GM19463 (cell line): ENCODE results near the gene SPATA13.
A peak's percentile ranks its signal among the peaks of the same experiment; 100 is the strongest.
"Not testable (repeated sequence)": the region's sequence is repeated elsewhere in the genome, so short reads cannot be mapped to it uniquely, and the experiment has no call there.

Source experiments
- ATAC-seq: cut with Tn5 transposase; IDR thresholded peaks from one replicate; pipeline ENCODE4 v1.9.1; 2021; ENCODE audit warnings: mild to moderate bottlenecking, moderate library complexity; ENCODE audit not compliant: unreplicated experiment

The SPATA13 gene

DNA sequence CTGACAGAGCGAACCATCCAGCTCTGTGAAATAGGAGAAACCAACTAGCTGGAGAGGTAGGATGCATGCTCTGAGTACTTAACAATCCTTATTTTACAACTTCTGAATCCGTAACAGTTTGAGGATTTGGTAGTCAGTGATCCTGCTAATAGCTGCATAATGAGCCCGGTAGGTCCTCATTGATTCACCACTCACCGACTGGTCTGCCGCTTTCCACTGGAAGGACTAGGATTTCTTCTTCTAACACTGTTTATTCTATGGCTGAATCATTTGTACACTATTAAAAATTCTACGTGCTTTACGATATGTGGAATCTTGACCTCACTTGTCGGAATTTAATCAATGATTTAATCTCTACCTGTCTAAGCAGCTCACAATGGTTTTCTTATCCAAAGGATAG lies 33.9 kb downstream of the SPATA13 start:
- ATAC-seq = no peak

DNA sequence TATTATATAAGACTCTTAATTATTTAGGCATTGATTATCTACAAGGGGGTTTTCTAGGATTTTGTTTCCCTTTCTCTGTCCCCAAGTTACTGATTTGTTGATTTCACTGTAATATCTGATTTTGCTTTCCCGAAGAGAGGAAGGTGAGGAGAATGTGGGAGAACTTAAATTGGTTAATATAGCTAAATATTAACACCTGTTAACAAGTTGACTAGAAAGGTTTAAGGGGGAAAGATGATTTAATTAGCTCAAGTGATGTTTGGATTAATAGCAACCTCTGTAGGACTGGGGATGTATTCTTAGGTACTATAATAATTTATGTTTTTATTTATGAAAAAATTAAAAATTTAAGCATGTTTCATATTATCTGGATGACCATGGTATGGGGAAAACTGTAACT lies 35.1 kb downstream of the SPATA13 start:
- ATAC-seq = no peak

DNA sequence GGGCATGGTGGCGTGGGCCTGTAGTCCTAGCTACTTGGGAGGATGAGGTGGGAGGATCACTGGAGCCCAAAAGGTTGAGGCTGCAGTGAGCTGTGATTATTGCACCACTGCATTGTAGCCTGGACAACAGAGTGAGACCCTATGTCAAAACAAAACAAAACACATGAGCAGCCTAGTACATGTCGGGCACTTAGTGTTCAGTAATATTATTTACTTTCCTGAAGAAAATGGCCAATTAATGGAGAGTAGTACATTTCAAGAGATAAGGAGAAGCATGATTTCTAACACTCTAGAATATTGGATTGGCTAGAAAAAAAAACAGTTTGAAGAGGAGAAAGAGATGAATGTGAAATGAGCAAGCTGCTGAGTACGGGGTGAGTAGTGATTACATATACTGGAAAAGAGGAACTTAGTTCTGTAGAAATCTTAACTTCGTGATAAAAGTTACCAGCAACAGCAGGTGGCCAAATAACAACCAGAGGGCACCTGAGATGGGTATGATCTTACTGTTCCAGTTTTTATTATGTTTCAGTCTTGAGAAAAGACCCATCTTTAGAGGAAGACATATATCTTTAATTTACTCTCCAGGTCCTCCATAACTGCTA lies 36.2 kb downstream of the SPATA13 start:
- no peak for ATAC-seq

DNA sequence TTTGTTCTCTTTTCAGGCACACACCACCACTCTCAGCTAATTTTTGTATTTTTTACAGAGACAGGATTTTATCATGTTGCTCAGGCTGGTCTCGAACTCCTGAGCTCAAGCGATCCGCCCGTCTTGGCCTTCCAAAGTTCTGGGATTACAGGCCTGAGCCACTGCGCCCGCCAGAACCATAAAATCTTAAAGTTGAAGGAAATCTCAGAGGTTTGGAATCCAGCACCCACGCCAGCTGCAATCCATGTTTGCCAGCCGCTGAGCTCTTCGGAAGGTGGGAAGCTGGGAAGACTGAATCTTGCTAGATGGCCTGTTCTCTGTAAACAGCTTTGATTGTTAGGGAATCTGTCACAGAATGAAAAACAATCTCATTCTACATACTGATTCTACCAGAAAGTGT lies 38.5 kb downstream of the SPATA13 start:
- ATAC-seq = no peak

DNA sequence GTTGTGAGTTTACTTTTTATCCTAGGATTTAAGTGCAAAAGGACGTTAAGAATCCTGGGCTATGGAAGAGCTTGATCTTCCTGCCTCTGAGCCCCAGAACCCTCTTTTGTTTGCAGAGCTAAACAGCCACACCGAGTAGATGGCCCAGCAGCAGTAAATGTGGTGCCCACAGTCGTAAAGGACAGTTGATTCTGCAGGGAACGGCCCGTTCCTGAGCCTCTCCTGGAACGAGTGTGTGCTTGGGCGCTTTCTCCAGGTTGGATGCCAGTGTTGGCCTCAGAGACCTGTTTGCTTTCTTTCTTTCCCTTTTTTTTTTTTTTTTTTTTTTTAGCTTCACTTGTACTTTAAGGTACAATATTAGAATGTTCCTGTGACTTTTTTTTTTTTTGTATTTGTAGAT lies 41.7 kb downstream of the SPATA13 start:
- ATAC-seq = no peak

DNA sequence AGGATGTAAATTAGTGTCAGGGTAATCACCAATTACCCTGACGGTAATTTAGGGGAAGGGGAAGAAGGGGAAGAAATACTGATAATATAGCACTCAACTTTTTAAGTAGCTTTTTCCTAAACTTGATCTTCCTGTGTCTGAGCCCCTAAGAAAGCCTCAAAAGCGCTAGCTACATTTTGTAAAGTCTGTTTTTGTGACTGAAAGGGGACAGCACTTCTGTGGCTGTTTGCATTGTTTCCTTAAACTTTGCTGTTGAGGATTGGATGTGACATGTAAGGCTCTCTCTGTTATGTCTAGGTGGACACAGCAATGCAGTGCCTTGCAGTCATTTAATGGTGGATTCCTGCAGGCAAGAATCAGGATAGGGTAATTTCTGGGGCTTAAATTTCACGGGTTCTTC lies 42.8 kb downstream of the SPATA13 start:
- ATAC-seq = no peak

DNA sequence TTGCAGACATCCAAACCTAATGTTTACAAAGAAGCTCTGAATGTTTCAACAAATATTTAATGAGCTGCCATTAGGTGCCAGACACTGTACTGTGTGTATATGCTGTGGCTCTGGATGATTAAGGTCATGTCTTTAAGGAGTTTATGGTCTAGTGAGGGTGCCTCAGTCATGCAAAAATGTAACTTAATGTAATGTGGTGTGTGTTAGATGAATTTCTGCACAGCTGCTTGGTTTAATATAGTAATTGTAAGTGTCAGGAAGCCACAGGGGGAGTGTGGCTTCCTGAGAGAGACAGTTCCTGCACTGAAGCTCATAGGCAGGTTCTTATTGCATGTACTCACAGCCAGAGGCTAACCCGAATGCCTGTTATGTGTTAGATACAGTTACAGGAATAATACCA lies 43.3 kb downstream of the SPATA13 start:
- peak; percentile 83 for ATAC-seq

DNA sequence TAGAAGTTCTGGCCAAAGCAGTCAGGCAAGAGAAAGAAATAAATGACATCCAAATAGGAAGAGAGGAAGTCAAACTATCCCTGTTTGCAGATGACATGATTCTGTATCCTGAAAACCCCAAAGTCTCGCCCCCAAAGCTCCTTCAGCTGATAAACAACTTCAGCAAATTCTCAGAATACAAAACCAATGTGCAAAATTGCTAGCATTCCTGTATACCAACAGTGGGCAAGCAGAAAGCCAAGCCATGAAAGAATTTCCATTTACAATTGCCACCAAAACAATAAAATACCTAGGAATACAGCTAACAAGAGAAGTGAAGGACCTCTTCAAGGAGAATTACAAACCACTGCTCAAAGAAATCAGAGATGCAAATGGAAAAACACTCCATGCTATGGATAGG lies 44.6 kb downstream of the SPATA13 start:
- not testable (repeated sequence) for ATAC-seq

DNA sequence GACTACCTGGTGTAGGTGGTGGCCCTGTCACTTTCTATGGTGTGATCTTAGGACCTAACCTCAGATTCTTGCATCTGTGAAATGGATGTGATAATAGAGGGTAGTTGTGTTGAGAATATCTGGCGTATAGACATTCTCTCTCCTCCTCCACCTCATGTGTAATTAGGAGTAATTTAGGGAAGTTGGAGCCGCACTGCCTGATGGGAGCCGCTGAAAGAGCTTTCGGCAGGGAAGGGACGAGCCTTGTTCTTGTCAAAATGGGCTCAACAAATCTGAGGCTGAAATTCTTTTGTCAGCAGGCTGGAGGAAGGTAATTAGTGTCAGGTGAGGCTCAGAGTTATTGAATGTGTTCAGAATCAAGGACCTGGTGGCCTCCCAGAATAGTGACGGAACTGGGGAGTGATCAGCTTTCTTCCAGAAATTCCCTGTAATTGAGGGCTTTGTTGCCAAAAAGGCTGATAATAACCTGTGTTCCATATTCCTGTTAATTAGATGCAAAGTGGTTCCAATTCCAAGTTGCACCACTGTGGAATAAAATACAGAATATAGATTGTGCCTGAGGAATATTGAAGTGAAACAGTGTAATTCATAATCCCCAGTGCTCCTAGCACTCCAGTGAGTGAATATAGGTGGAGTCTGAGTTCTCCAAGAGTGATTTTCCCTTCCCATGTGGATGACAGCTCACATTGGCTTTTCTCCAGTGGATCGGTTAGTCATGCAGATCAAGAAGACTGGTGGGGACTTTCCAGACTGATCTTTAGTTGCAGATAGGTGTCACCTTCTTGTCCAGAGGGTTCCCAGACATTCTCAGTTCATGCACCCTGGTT lies 47.5 kb downstream of the SPATA13 start:
- no peak for ATAC-seq

DNA sequence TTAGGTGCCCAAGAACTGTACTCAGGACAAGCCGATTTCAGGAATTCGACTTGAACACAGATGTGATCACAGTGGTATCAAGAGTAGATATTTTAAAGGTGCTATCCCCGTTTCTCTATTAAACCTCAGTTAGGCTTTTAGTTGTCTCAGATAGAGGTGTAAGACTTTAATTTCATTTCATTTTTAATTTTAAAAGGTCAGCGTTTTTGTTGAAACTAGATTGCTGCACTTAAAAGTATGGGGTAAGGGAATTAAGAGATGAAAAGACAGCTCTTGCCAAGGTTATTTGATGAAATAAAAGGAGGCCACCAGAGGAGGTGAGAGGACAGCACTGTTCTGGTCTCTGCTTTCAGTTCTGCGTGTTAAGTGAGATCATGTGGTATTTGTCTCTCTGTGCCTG lies 48.6 kb downstream of the SPATA13 start:
- no peak for ATAC-seq

DNA sequence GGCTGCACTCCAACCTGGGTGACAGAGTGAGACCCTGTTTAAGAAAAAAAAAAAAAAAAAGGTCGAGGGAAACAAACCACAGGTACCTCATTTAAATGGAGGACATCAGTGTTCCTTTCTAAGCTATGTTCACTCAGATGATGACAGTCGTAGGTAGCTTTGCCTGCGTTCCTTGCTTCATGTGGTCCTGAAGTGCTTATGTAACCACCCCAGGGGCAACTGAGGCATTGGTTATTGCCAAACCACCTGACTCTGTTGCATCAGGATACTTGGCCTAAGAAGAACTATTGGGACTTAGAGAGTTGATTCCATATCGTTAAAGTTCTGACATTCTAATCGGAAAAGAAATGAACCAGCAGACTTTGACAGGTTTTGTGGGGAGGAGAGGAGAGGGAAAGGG lies 51.7 kb downstream of the SPATA13 start:
- no peak for ATAC-seq

DNA sequence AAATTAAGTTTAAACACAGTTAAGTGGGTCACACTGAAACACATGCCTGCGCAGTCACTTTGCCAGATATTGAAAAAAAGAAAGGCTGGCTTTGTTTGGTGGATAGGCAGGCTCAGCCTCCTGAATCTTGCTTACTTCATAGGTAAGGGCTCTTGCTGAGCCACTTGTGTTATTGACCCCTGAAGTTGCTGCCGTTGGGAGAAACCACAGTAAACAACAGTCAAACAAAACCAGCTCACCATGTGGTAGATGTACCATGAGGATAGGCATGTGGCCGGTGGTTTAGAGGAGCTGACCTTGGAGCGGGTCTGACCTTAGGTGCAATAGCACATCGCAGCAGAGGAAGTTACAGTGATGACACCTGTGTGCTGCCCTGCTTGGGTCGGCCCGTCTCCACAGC lies 52.2 kb downstream of the SPATA13 start:
- ATAC-seq = no peak

DNA sequence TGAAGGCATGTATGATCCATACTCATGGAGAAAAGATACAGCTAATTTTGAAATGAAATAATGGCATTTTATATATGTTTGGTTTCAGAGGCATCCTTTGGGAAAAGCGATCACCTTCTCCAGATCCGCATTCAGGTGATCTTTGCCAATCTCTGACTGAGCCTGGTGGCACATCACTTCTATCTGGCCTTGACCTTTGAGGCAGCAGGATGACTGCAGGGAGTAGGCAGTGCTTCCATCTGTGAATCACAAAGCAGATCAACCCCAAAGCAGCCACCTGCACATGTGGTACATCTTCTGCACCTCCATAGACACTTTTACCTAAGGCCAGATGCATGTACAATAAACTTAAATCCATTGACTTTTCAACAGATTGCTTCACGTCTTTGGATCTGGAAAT lies 53.4 kb downstream of the SPATA13 start:
- no peak for ATAC-seq

DNA sequence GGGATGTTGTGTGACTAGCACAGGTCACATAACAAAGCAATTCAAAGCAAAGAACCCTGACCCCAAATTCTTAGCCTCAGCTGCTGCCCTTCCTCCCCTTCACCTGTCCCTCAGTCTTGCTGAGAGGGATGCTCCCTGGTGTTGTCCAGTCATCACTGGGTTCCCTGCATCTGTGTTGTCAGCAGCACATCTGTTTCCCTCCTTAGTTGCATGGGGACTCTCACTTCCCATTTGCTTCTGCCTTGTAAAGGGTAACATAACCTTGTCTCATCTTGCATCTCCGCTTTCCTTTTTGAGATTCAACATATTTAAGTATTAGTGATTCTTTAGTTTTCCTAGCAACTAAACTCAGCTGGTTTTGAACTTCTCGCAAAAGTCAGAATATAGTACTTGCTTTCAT lies 54.0 kb downstream of the SPATA13 start:
- ATAC-seq = no peak

DNA sequence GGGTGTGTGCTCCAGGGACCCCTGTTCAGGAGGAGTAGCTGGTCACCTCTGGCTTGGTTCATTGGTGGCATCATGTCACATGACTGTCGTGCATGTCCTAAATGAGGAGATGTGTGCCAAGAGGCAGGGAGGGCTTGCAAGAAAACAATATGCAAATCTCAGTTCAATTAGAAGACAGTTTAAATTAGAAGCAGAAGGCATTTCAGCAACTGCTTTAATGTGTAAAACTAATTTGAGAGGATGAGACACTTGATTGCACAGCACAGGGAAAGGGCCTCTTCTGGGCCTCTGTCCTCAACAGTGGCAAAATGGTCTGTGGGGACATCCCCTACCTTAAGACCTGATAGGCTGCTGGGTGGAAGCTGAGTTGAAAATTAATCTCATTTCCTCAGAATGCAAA lies 54.6 kb downstream of the SPATA13 start:
- ATAC-seq = peak; percentile 59

DNA sequence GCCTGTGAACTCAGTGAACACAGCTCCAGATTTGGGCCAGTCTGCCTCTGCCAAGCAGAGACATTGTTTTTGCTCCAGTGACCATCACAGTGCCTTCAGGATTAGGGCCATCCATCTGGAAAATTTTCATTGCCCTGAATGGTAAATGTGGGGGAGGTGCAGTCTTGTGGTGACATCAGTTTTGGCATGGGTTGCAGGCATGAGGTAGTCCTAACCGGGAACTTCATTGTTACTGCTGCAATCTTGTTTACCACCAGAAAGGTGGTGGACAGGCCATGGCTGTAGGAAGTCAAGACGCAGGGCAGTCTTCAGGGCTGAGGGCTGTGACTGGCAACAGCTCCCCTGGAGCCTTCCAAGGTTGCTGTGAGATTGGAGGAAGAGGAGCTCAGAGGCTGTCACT lies 55.2 kb downstream of the SPATA13 start:
- no peak for ATAC-seq

DNA sequence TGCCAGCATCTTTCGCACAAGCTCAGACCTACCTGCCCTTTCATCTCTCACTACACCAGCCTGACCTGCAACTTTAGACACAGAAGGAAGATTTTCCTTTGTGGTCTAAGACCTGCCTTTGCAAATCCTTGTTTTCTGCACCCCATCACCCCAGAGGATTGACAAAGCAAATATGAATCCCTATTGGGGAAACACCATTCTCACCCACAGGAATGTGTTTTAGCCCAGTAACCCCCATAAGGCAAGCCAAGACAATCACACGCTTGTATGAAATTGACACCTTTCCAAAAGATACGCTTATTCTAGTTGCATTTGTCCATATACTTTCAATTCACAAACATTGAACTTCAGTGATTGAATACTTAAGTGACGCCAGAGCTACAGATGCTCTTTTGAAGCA lies 55.7 kb downstream of the SPATA13 start:
- no peak for ATAC-seq

DNA sequence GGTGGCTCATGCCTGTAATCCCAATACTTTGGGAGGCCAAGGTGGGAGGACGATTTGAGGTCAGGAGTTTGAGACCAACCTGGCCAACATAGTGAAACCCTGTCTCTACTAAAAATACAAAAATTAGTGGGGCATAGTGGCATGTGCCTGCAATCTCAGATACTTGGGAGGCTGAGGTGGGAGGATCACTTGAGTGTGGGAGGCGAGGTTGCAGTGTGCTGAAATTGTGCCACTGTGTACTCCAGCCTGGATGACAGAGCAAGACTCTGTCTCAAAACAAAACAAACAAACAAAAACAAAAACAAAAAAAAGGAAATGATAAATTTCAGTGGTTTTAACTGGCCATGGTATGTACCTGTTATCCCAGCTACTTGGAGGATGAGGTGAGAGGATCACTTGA lies 56.3 kb downstream of the SPATA13 start:
- not testable (repeated sequence) for ATAC-seq

DNA sequence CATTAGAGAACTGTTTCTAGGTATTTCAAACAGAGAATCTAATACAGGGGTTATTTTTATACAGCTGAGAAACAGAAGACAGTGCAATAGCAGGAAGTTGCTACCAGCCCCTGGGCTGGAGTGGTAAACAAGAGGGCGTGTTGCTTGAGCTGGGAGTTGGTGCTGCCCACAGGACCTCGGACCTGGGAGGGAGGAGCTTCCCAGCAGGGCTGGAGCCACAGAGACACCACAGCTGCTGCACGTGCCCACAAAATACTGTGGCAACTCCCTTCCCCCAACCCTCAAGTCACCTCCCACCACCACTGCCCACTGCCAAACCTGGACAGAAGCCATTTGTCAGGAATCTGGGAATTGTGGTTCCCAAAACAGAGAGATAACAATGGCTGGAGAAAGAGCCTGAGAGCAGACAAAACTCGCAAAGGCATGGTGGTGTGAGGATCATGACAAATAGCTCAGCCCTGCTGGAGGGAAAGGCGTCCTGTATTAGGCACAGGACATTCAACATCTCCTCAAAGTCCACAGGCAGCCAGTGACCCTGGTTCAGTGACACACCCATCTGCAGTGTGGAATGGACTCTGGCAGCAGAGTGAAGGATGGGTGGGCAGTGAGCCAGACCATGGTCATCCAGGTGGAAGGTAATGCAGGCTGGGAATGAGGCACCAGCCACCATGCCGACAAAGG lies 57.2 kb downstream of the SPATA13 start:
- ATAC-seq = peak; percentile 44

DNA sequence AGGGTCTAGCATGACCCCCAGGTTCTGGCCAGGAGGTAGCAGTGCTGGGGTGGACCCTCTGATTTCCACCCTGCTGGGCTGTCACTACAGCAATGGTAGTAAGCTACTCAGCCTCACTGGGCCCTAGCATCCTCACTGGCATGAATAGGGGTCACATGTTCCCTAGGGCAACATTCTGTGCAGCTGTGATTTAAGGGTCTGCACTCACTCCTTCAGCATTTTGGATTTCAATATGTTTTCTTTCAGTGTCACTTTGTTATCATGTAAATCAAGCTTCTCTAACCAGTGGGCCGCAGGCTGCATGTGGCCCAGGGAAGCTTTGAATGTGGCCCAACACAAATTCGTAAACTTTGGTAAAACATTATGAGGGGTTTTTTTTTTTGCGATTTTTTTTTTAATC lies 57.8 kb downstream of the SPATA13 start:
- ATAC-seq = no peak

DNA sequence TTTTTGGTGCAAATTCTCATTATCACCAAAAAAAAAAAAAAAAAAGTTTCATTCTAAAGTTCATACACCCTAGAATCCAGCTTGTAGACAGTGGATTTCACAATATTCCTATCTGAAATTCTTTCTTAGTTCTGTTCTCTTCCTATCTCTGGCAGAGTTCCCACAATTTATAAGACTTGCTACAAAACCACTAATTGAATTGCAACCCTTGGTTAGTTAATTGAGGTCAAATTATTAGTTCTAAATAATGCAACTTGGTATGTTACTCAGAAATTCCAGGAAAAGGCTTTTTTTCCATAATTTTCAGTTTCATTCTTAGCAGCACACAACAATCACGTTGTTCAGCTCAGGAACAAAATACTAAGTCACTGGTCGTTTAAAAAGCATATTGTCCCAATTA lies 58.5 kb downstream of the SPATA13 start:
- no peak for ATAC-seq

DNA sequence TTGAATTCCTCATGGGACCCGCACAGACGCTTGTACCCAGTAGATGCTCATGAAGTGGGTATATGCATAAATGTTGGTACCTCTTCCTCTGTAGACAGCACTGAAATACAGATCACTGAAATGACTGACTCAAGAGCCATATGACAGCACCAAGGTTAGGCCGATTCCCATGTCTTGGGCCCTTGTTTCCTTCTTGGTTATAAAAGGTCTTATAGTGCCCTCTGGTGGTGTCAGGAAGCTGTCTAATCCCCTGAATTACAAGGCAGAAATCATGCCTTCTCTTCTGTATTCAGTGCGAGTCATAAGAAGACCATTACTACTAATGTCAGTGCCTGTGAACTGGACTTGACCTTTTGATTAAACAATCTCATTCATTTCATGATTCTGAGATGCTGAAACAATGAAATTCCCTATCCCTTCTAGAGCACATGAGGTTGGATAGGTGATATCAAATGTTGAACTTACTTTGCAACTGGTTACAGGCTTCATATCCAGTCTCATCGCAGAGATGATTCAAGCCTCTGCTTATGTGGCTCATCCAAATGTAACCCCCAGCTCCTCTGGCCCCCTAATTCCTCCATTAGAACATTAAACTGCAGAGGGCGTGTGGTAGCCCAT lies 59.7 kb downstream of the SPATA13 start:
- no peak for ATAC-seq
